B cell (primary cell): ENCODE results near the gene PDLIM7. TPM values are rescaled to one million over a fixed set of nuclear protein-coding genes. Genes with fewer than 3 reads are reported as not detected.
A peak's percentile ranks its signal among the peaks of the same experiment; 100 is the strongest.

Experiments
- ATAC-seq: fragments of 200-7000 bp; cut with Tn5 transposase; one replicate; pipeline ENCODE4 v1.10.0; 2021; ENCODE audit warnings: low read depth, mild to moderate bottlenecking, moderate number of reproducible peaks, moderate library complexity
- CTCF ChIA-PET: fragments of 350-600 bp; sonication (Branson Sonifier 250); formaldehyde crosslinking; loops from one replicate; lab custom pipeline; 2021; ENCODE audit warnings: antibody characterized with exemption, inconsistent platforms; lab: Charles Lee
- POLR2A ChIA-PET: fragments of 350-600 bp; sonication (Branson Sonifier 250); formaldehyde crosslinking; loops from one replicate; lab custom pipeline; 2021; ENCODE audit warnings: antibody characterized with exemption; lab: Charles Lee
- DNase-seq: peaks from one replicate; pipeline ENCODE4 v3.0.0; 2013
- H2AFZ ChIP-seq: 2 replicates; pipeline ENCODE4 v1.6.1; 2012; ENCODE audit warnings: mild to moderate bottlenecking, low read depth, low read length; ENCODE audit not compliant: insufficient read depth, poor library complexity, severe bottlenecking
- H3K27ac ChIP-seq, 2 donors: 1 replicate in 1 of 2; 2 replicates in 1 of 2; pipeline ENCODE4 v1.5.1; 2012 to 2013; ENCODE audit warnings: low read length in 2 of 2, mild to moderate bottlenecking in 2 of 2, moderate library complexity in 1 of 2
- H3K27me3 ChIP-seq, 4 experiments: fragments of 200-600 bp in 1 of 4; sonication (generic) in 1 of 4; replicated peaks in 1 of 4; 1 replicate in 2 of 4; 2 replicates in 2 of 4; pipeline versions ENCODE4 v1.6.1 to v1.7.0; 2013 to 2016; ENCODE audit warnings: low read length in 3 of 4, mild to moderate bottlenecking in 2 of 4, mixed read lengths in 1 of 4, moderate library complexity in 1 of 4; ENCODE audit not compliant: insufficient read depth in 4 of 4, control insufficient read depth in 3 of 4; ENCODE audit errors: control extremely low read depth in 1 of 4
- H3K36me3 ChIP-seq, 2 experiments: replicated peaks in 1 of 2; 1 replicate in 1 of 2; 2 replicates in 1 of 2; pipeline versions ENCODE4 v1.6.1 to v1.7.1; 2013; ENCODE audit warnings: low read length in 1 of 2; ENCODE audit not compliant: insufficient read depth in 2 of 2, control insufficient read depth in 1 of 2; ENCODE audit errors: control extremely low read depth in 1 of 2, extremely low read depth in 1 of 2
- H3K4me1 ChIP-seq, 2 donors: fragments of 200-600 bp in 1 of 2; sonication (generic) in 1 of 2; 1 replicate in 1 of 2; 2 replicates in 1 of 2; pipeline versions ENCODE4 v1.5.1 to v1.6.1; 2013 to 2017; ENCODE audit warnings: low read length in 2 of 2; ENCODE audit not compliant: control insufficient read depth in 2 of 2, insufficient read depth in 2 of 2
- H3K4me2 ChIP-seq: replicated peaks from 2 replicates; pipeline ENCODE3; 2012; ENCODE audit warnings: mild to moderate bottlenecking, low read depth, low read length; ENCODE audit not compliant: poor library complexity, severe bottlenecking
- H3K4me3 ChIP-seq, 5 experiments: fragments of 200-600 bp in 1 of 5; sonication (generic) in 1 of 5; 1 replicate in 3 of 5; 2 replicates in 2 of 5; pipeline versions ENCODE4 v1.5.1 to v1.7.0; 2011 to 2016; ENCODE audit warnings: low read length in 4 of 5, mild to moderate bottlenecking in 4 of 5, low read depth in 2 of 5, control low read depth in 1 of 5, moderate library complexity in 1 of 5; ENCODE audit not compliant: insufficient read depth in 1 of 5; ENCODE audit errors: control extremely low read depth in 1 of 5, extremely low read depth in 1 of 5
- H3K79me2 ChIP-seq: fragments of 200-600 bp; sonication (generic); one replicate; pipeline ENCODE4 v1.6.0; 2016; ENCODE audit warnings: low read length; ENCODE audit not compliant: control insufficient read depth, insufficient read depth
- H3K9ac ChIP-seq: fragments of 200-600 bp; sonication (generic); 2 replicates; pipeline ENCODE4 v1.6.1; 2017; ENCODE audit warnings: mild to moderate bottlenecking, low read length, moderate library complexity
- H3K9me3 ChIP-seq, 3 donors: one replicate each; pipeline versions ENCODE4 v1.6.1 to v1.7.1; 2013; ENCODE audit warnings: low read length in 2 of 3; ENCODE audit not compliant: control insufficient read depth in 2 of 3, insufficient read depth in 1 of 3; ENCODE audit errors: control extremely low read depth in 1 of 3
- H4K20me1 ChIP-seq: 2 replicates; pipeline ENCODE4 v1.6.0; 2012; ENCODE audit warnings: mild to moderate bottlenecking, low read length; ENCODE audit not compliant: insufficient read depth, control insufficient read depth, poor library complexity, severe bottlenecking
- H3K27ac Mint-ChIP-seq: one replicate; pipeline ENCODE4 v1.8.0; 2021; ENCODE audit warnings: mixed read lengths
- H3K27me3 Mint-ChIP-seq: one replicate; pipeline ENCODE4 v1.8.0; 2021; ENCODE audit warnings: mixed read lengths
- H3K4me1 Mint-ChIP-seq: one replicate; pipeline ENCODE4 v1.8.0; 2021; ENCODE audit warnings: mixed read lengths
- H3K4me3 Mint-ChIP-seq: one replicate; pipeline ENCODE4 v1.8.0; 2021; ENCODE audit warnings: mixed read lengths
- H3K9me3 Mint-ChIP-seq: one replicate; pipeline ENCODE4 v1.8.0; 2022; ENCODE audit warnings: mixed read lengths; ENCODE audit not compliant: insufficient read depth
- EZH2 ChIP-seq: IDR thresholded peaks from 2 replicates; pipeline ENCODE4 v1.6.1; 2012; ENCODE audit warnings: borderline replicate concordance, low read depth, mild to moderate bottlenecking, moderate library complexity, low read length; ENCODE audit not compliant: insufficient read depth, poor library complexity, severe bottlenecking
- WGBS: methylation state at CpG from one replicate; pipeline ENCODE4 v1.1.5; 2013; ENCODE audit warnings: missing lambda C conversion rate; ENCODE audit not compliant: insufficient coverage; 5-methylcytosine and 5-hydroxymethylcytosine counted together
- intact Hi-C: fragments of 100-400 bp; cut with micrococcal nuclease; formaldehyde crosslinking; loops from one replicate; pipeline ENCODE4 v1.10.0; 2022
- polyA plus RNA-seq: library from polyadenylated mRNA; depleted of rRNA; stranded (reverse); fragments of >200 nt; gene quantifications from 2 replicates; pipeline ENCODE4 v1.2.3, GENCODE V29; 2012
- total RNA-seq, 2 donors: library from RNA; stranded (reverse); fragments of 120-200 nt in 1 of 2; gene quantifications; 1 replicate in 1 of 2; 2 replicates in 1 of 2; pipeline versions ENCODE4 v1.2.3 to v1.2.4, GENCODE V29; 2013 to 2022
- TF ChIP-seq, protein P1 (sequence below): fragments of 200-600 bp; IDR thresholded peaks from one replicate; pipeline ENCODE4 v1.8.0; 2022; ENCODE audit warnings: antibody characterized with exemption, mild to moderate bottlenecking

Gene PDLIM7
- total and polyA plus RNA-seq, 2 donors (not counting 1 experiment from before 2014, with no cell fraction given), result 23.9 to 25.8 TPM

GRCh38 chr5:177447611-177448243, 49.7 kb downstream of the PDLIM7 start:
- no peak overlapping the region for H3K27ac ChIP-seq
- no peak for ATAC-seq

More at GRCh38 chr5:177447611-177448243, 49.7 kb downstream of the PDLIM7 start:
- H3K27me3 Mint-ChIP-seq, result no peaks in the 10 kb centered on the region
- peaks cover 51% of the 10 kb centered on the region for H3K4me1 Mint-ChIP-seq
- ChIA-PET CTCF (interaction anchor here (1.3 to 21.3 kb wide), 7 partner anchors 8 to 138 kb away, joined by 3 to 628 read pairs (median 6); partner anchors contain the start of genes F12, GRK6 and PFN3), POLR2A (interaction anchor here (0.5 to 10.8 kb wide), 8 partner anchors 8 to 698 kb away, joined by 3 to 103 read pairs (median 6); partner anchors contain the start of gene GRK6)
- Histone ChIP-seq H3K4me2 (peak overlapping the region; percentile 93), H3K4me1 (peaks cover 34 to 51% of the 10 kb centered on the region in 2 donors), H3K4me3 (peak overlapping the region in 1 of 5 experiments; percentile 60), H3K9ac (no peak overlapping the region), H3K9me3 (no peaks in the 10 kb centered on the region), H3K79me2 (peaks cover 14% of the 10 kb centered on the region), H4K20me1 (peaks cover 46% of the 10 kb centered on the region), H3K27me3 (peaks cover 0 to 14% (median 0%) of the 10 kb centered on the region in 4 experiments), H2AFZ (no peak overlapping the region), H3K36me3 (peaks cover 0 to 4% of the 10 kb centered on the region in 2 experiments)
- H3K27ac Mint-ChIP-seq, result peak overlapping the region; percentile 70
- intact Hi-C loops, result loop anchor here (2.0 kb wide), 1 partner anchor 43 kb away; no protein-coding TSS in a partner anchor
- DNase-seq, result peak; percentile 51
- WGBS, result 7% methylated on average over 20 of the region's 23 CpGs
- peak overlapping the region; percentile 75 for H3K4me3 Mint-ChIP-seq
- no peaks in the 10 kb centered on the region for H3K9me3 Mint-ChIP-seq
- TF ChIP-seq, protein P1, sequence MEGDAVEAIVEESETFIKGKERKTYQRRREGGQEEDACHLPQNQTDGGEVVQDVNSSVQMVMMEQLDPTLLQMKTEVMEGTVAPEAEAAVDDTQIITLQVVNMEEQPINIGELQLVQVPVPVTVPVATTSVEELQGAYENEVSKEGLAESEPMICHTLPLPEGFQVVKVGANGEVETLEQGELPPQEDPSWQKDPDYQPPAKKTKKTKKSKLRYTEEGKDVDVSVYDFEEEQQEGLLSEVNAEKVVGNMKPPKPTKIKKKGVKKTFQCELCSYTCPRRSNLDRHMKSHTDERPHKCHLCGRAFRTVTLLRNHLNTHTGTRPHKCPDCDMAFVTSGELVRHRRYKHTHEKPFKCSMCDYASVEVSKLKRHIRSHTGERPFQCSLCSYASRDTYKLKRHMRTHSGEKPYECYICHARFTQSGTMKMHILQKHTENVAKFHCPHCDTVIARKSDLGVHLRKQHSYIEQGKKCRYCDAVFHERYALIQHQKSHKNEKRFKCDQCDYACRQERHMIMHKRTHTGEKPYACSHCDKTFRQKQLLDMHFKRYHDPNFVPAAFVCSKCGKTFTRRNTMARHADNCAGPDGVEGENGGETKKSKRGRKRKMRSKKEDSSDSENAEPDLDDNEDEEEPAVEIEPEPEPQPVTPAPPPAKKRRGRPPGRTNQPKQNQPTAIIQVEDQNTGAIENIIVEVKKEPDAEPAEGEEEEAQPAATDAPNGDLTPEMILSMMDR, result no peak
- TF ChIP-seq EZH2, result no peak
